Measurements from ENCODE around the gene PMVK. TPM values are rescaled to one million over a fixed set of nuclear protein-coding genes. Genes with fewer than 3 reads are reported as not detected.

PMVK gene
- total RNA-seq, 3 donors from 2014 or later: 15.0 to 16.7 (median 16.4) TPM

DNA sequence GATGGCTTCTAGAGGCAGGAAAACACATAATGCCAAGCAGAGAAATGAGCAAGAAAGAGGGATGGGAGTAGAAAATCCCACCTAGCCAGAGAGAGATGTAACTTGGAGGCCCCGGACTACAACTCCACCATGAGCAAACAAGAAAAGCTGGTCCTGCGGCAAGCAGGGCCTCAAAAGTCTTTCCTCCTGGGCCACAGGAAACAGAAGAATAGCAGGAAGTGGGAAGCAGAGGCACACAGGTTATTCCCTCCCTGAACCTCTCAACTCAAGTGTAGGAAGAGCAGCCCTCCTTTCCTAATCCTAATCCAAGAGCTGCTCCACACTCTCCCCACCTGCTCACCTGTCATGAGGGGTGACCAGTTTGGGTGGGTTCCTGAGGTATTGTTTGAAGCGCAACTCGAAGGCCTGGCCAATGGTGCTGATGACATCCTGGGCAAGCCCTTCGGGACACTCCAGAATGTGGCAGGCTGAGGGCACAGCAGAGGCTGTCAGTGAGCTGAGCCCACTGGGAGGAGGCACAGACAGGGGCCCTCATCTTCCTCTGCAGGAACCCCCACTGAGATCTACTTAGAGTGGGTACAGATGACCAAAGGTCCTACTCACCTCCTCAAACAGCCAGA, 30.9 kb upstream of the PMVK start:
- no peak for DNase-seq (ENCODE audit: low spot score in 2 of 2)
- H3K4me1 ChIP-seq: peaks cover 11 to 29% of the 10 kb centered on the region in 2 donors
- no peaks in the 10 kb centered on the region for H3K36me3 ChIP-seq
- TF ChIP-seq POLR2A (IDR thresholded peaks at IDR 0.05): no peak
- TF ChIP-seq POLR2AphosphoS5 (IDR thresholded peaks at IDR 0.05): no peak
- TF ChIP-seq, protein P1, sequence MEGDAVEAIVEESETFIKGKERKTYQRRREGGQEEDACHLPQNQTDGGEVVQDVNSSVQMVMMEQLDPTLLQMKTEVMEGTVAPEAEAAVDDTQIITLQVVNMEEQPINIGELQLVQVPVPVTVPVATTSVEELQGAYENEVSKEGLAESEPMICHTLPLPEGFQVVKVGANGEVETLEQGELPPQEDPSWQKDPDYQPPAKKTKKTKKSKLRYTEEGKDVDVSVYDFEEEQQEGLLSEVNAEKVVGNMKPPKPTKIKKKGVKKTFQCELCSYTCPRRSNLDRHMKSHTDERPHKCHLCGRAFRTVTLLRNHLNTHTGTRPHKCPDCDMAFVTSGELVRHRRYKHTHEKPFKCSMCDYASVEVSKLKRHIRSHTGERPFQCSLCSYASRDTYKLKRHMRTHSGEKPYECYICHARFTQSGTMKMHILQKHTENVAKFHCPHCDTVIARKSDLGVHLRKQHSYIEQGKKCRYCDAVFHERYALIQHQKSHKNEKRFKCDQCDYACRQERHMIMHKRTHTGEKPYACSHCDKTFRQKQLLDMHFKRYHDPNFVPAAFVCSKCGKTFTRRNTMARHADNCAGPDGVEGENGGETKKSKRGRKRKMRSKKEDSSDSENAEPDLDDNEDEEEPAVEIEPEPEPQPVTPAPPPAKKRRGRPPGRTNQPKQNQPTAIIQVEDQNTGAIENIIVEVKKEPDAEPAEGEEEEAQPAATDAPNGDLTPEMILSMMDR (IDR thresholded peaks at IDR 0.05): no peak
- intact Hi-C loops (cut with DNase I; ENCODE audit: low total_unique reads): loop anchor here (10.0 kb wide), 1 partner anchor 717 kb away; the partner anchor contains the start of genes DAP3 and YY1AP1
- peak overlapping the region; percentile 99 to 100 for H3K27ac ChIP-seq
- no peaks in the 10 kb centered on the region for H3K9me3 ChIP-seq
- H3K27me3 ChIP-seq: no peaks in the 10 kb centered on the region
- peak overlapping the region in 1 of 3 donors; percentile 9 for H3K4me3 ChIP-seq

DNA sequence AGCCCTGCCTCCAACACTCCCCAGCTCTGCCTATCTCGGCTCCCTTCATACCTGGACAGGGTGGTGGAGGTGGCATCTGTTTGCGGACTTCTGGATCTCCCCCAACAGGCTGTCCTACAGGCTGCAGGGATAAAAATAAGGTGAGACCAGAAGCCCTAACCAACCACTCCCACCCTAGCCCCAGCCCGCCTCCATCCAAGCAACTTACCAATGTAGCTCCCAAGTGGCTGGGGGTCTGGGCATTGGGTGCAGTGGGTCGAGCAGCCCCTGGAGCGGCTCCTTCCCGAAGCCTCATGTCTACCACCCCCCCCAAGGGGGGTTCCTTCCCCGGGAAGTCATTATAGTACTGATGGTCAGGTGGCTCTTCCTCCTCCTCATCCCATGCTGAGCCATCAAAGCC, 29.6 kb upstream of the PMVK start:
- no peak for DNase-seq (ENCODE audit: low spot score in 2 of 2)
- peaks cover 4 to 25% of the 10 kb centered on the region in 2 donors for H3K4me1 ChIP-seq
- TF ChIP-seq, protein P1 (IDR thresholded peaks at IDR 0.05): no peak
- no peak for TF ChIP-seq POLR2AphosphoS5 (IDR thresholded peaks at IDR 0.05)
- no peak for TF ChIP-seq POLR2A (IDR thresholded peaks at IDR 0.05)
- no peaks in the 10 kb centered on the region for H3K36me3 ChIP-seq
- intact Hi-C loops (cut with DNase I; ENCODE audit: low total_unique reads): loop anchor here (10.0 kb wide), 1 partner anchor 719 kb away; the partner anchor contains the start of genes DAP3 and YY1AP1
- H3K27me3 ChIP-seq: no peaks in the 10 kb centered on the region
- H3K9me3 ChIP-seq: no peaks in the 10 kb centered on the region
- H3K27ac ChIP-seq: peak overlapping the region; percentile 35 to 100
- no peak overlapping the region for H3K4me3 ChIP-seq

DNA sequence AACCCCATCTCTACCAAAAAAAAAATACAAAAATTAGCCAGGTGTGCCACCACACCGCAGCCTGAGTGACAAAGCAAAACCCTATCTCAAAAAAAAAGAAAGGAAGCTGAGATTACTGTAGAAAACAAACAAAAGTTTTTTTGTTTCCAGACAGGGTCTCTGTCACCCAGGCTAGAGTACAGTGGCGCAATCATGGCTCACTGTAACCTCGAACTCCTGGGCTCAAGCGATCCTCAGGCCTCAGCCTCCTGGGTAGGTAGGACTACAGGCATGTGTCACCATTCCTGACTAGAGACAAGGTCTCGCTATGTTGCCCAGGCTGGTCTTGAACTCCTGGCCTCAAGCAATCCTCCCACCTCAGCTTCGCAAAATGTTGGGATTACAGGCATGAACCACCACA, 27.8 kb upstream of the PMVK start:
- intact Hi-C loops (cut with DNase I; ENCODE audit: low total_unique reads): loop anchor here (10.0 kb wide), 1 partner anchor 720 kb away; the partner anchor contains the start of genes DAP3 and YY1AP1
- H3K4me1 ChIP-seq: peaks cover 0 to 18% of the 10 kb centered on the region in 2 donors
- no peak for DNase-seq (ENCODE audit: low spot score in 2 of 2)
- H3K9me3 ChIP-seq: no peaks in the 10 kb centered on the region
- H3K27ac ChIP-seq: no peak overlapping the region
- no peak for TF ChIP-seq POLR2A (IDR thresholded peaks at IDR 0.05)
- TF ChIP-seq, protein P1 (IDR thresholded peaks at IDR 0.05): no peak
- no peak for TF ChIP-seq POLR2AphosphoS5 (IDR thresholded peaks at IDR 0.05)
- H3K36me3 ChIP-seq: no peaks in the 10 kb centered on the region
- no peaks in the 10 kb centered on the region for H3K27me3 ChIP-seq
- no peak overlapping the region for H3K4me3 ChIP-seq

DNA sequence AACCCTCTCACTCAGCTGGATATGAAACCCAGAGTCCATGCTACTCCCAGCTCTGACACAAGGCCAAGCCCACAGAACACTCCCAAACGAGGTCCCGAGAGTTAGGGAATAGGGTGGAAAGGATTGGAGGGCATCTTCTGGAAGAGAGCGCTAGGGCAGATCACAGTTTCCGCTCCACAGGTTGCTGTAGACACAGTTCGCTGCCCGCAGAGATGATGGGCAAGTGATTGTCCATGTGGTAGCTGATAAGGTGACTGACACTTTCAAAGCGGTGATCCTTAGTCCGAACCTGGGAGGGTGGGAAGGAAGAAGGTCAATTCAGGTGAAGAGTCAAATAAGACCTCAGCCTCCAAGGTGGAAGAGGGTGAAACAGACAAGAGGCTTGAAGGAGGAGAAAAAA, 27.1 kb upstream of the PMVK start:
- intact Hi-C loops (cut with DNase I; ENCODE audit: low total_unique reads): loop anchor here (10.0 kb wide), 1 partner anchor 721 kb away; the partner anchor contains the start of genes DAP3 and YY1AP1
- Histone ChIP-seq H3K27me3 (no peaks in the 10 kb centered on the region), H3K9me3 (no peaks in the 10 kb centered on the region), H3K4me3 (no peak overlapping the region), H3K27ac (peak overlapping the region in 1 of 2 donors; percentile 97), H3K4me1 (peaks cover 0 to 18% of the 10 kb centered on the region in 2 donors), H3K36me3 (no peaks in the 10 kb centered on the region)
- TF ChIP-seq POLR2A (IDR thresholded peaks at IDR 0.05) (no peak), POLR2AphosphoS5 (IDR thresholded peaks at IDR 0.05) (no peak)
- TF ChIP-seq, protein P1 (IDR thresholded peaks at IDR 0.05): no peak
- no peak for DNase-seq (ENCODE audit: low spot score in 2 of 2)

DNA sequence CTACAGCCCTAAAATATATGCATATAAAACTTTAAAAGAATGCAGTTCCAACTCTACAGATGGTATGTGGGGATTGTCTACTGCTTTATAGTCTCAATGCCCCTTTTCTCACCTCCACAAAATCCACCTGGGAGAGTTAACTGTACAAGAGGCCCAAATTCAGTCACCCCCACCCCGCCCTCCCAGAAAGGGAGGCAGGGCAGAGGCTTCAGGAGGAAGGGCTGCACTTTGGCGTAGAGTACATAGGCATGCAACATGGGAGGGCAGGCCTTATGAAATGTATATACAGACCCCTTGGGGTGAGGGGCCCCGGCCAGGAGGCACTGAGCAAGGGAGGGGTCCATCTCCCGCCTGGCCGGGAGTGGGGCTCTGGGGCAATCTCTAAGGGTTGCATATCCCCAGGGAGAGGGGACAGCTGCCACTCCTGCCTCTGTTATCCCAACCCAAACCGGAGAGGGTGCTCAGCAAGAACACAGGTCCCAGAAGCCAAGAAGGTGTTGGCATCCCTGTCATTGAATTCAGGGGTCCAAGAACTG, 26.3 kb upstream of the PMVK start:
- TF ChIP-seq POLR2AphosphoS5 (IDR thresholded peaks at IDR 0.05) (no peak), POLR2A (IDR thresholded peaks at IDR 0.05) (no peak)
- TF ChIP-seq, protein P1 (IDR thresholded peaks at IDR 0.05): no peak
- DNase-seq (ENCODE audit: low spot score in 2 of 2): no peak
- no peaks in the 10 kb centered on the region for H3K9me3 ChIP-seq
- H3K4me1 ChIP-seq: peaks cover 0 to 18% of the 10 kb centered on the region in 2 donors
- no peaks in the 10 kb centered on the region for H3K27me3 ChIP-seq
- H3K27ac ChIP-seq: peak overlapping the region; percentile 97 to 100
- no peaks in the 10 kb centered on the region for H3K36me3 ChIP-seq
- intact Hi-C loops (cut with DNase I; ENCODE audit: low total_unique reads): loop anchor here (10.0 kb wide), 1 partner anchor 722 kb away; the partner anchor contains the start of genes DAP3 and YY1AP1
- H3K4me3 ChIP-seq: peak overlapping the region in 2 of 3 donors; percentile 87 to 90

Data from breast epithelium (tissue), 4 donors.